A673 (cell line): ENCODE results near the gene HMGB2. TPM values are rescaled to one million over a fixed set of nuclear protein-coding genes. Genes with fewer than 3 reads are reported as not detected.

ENCODE experiments used
- BruUV-seq: library from RNA; stranded (reverse); fragments of 400-500 nt; replicated peaks from 2 replicates; lab custom pipeline; 2021; lab: Mats Ljungman, UMichigan
- CTCF ChIA-PET: fragments of 300-600 bp; sonication (Branson Sonifier 250); formaldehyde crosslinking; loops from one replicate; lab custom pipeline; 2022; ENCODE audit warnings: antibody characterized with exemption; lab: Charles Lee
- POLR2A ChIA-PET: fragments of 300-600 bp; sonication (Branson Sonifier 250); formaldehyde crosslinking; loops from one replicate; lab custom pipeline; 2022; ENCODE audit warnings: antibody characterized with exemption; ENCODE audit not compliant: low non-redundant PET; lab: Charles Lee
- DNase-seq: peaks from one replicate; pipeline ENCODE4 v3.0.0-alpha.2; 2015; ENCODE audit warnings: low spot score
- H3K27ac ChIP-seq: fragments of 200-600 bp; sonication (generic); 2 replicates; pipeline ENCODE4 v1.5.1; 2016; ENCODE audit warnings: mixed run types, low read depth, mild to moderate bottlenecking, mixed read lengths, antibody characterized with exemption, low read length; ENCODE audit not compliant: poor library complexity, severe bottlenecking
- H3K27me3 ChIP-seq: fragments of 200-600 bp; sonication (generic); replicated peaks from 2 replicates; pipeline ENCODE4 v1.6.1; 2017; ENCODE audit warnings: mixed run types, low read depth, mild to moderate bottlenecking, mixed read lengths, antibody characterized with exemption, low read length; ENCODE audit not compliant: insufficient read depth, poor library complexity
- H3K36me3 ChIP-seq: fragments of 200-600 bp; sonication (generic); 2 replicates; pipeline ENCODE4 v1.6.1; 2016; ENCODE audit warnings: mixed run types, mild to moderate bottlenecking, mixed read lengths, antibody characterized with exemption, low read length; ENCODE audit not compliant: insufficient read depth, poor library complexity, severe bottlenecking
- H3K4me1 ChIP-seq: fragments of 200-600 bp; sonication (generic); 2 replicates; pipeline ENCODE4 v1.6.1; 2017; ENCODE audit warnings: mixed run types, mild to moderate bottlenecking, mixed read lengths, antibody characterized with exemption, low read length; ENCODE audit not compliant: insufficient read depth, poor library complexity, severe bottlenecking
- H3K4me3 ChIP-seq: fragments of 200-600 bp; sonication (generic); 2 replicates; pipeline ENCODE4 v1.5.1; 2016; ENCODE audit warnings: low read depth, mixed run types, mild to moderate bottlenecking, mixed read lengths, low read length; ENCODE audit not compliant: poor library complexity, severe bottlenecking
- H3K9me3 ChIP-seq: fragments of 200-600 bp; sonication (generic); 2 replicates; pipeline ENCODE4 v1.6.1; 2016; ENCODE audit warnings: mixed run types, low read depth, mild to moderate bottlenecking, mixed read lengths, antibody characterized with exemption, low read length; ENCODE audit not compliant: poor library complexity, severe bottlenecking
- CTCF ChIP-seq: fragments of 300-800, 200-600 bp; sonication (generic); conservative IDR thresholded peaks from 2 replicates; pipeline ENCODE4 v1.5.1; 2017; ENCODE audit warnings: low read depth, mild to moderate bottlenecking, antibody characterized with exemption, low read length, moderate library complexity, mixed read lengths
- EZH2 ChIP-seq: fragments of 200-600 bp; sonication (generic); IDR thresholded peaks from 2 replicates; pipeline ENCODE4 v1.6.1; 2017; ENCODE audit warnings: borderline replicate concordance, low read depth, mild to moderate bottlenecking, mixed read lengths, antibody characterized with exemption, low read length; ENCODE audit not compliant: poor library complexity, severe bottlenecking
- intact Hi-C: fragments of 100-400 bp; cut with micrococcal nuclease; formaldehyde crosslinking; loops from one replicate; pipeline ENCODE4 v1.10.0; 2022; ENCODE audit not compliant: unreplicated experiment
- total RNA-seq: library from RNA; stranded (reverse); gene quantifications from 2 replicates; pipeline ENCODE4 v1.2.3, GENCODE V29; 2021

The HMGB2 gene
- total RNA-seq, 1 experiment from 2014 or later = 392 TPM

- Histone ChIP-seq H3K27me3 (no peaks in the 10 kb centered on the region), H3K27ac (peak overlapping the region; percentile 99), H3K9me3 (no peaks in the 10 kb centered on the region), H3K4me3 (peak overlapping the region; percentile 93), H3K36me3 (peaks cover 46% of the 10 kb centered on the region), H3K4me1 (peaks cover 31% of the 10 kb centered on the region)
- peak; percentile 58 for DNase-seq
- BruUV-seq = no TSS peak
- intact Hi-C loops = loop anchor here (1.0 to 10.0 kb wide), 3 partner anchors 37 to 981 kb away; partner anchors contain the start of gene SAP30
- ChIA-PET POLR2A (interaction anchor here (1.0 to 1.1 kb wide), 2 partner anchors 37 to 45 kb away, joined by 3 to 11 read pairs; partner anchors contain the start of gene SAP30), CTCF (no interaction called here)
- TF ChIP-seq EZH2 (no peak), CTCF (no peak)
Observed at GRCh38 chr4:173333658-173334084, 487 bp downstream of the HMGB2 start.

- DNase-seq = no peak
- no peak for TF ChIP-seq EZH2
- no peak for TF ChIP-seq CTCF
- H3K4me3 ChIP-seq = peak overlapping the region; percentile 93
- no peaks in the 10 kb centered on the region for H3K27me3 ChIP-seq
- peaks cover 29% of the 10 kb centered on the region for H3K4me1 ChIP-seq
- peaks cover 52% of the 10 kb centered on the region for H3K36me3 ChIP-seq
- peak overlapping the region; percentile 99 for H3K27ac ChIP-seq
- no peaks in the 10 kb centered on the region for H3K9me3 ChIP-seq
- intact Hi-C loops = loop anchor here (10.0 kb wide), 1 partner anchor 982 kb away; no protein-coding TSS in a partner anchor
- CTCF ChIA-PET = interaction anchor here (0.5 kb wide), 1 partner anchor 320 kb away, joined by 7 read pairs; no protein-coding TSS in a partner anchor
- no TSS peak for BruUV-seq
- POLR2A ChIA-PET = no interaction called here
Observed at GRCh38 chr4:173332963-173333657, 1.0 kb downstream of the HMGB2 start.

GRCh38 chr4:173332021-173332487 is 2.1 kb downstream of the HMGB2 start:
- intact Hi-C loops = loop anchor here (10.0 kb wide), 1 partner anchor 983 kb away; no protein-coding TSS in a partner anchor
- peaks cover 62% of the 10 kb centered on the region for H3K36me3 ChIP-seq
- H3K4me1 ChIP-seq = peaks cover 29% of the 10 kb centered on the region
- no peaks in the 10 kb centered on the region for H3K27me3 ChIP-seq
- ChIA-PET POLR2A (no interaction called here), CTCF (interaction anchor here (0.6 to 2.5 kb wide), 2 partner anchors 30 to 38 kb away, joined by 5 to 7 read pairs; partner anchors contain the start of gene SAP30)
- no peaks in the 10 kb centered on the region for H3K9me3 ChIP-seq
- DNase-seq = no peak
- H3K27ac ChIP-seq = peak overlapping the region; percentile 99
- H3K4me3 ChIP-seq = peak overlapping the region; percentile 93
- no TSS peak for BruUV-seq
- TF ChIP-seq CTCF (no peak), EZH2 (no peak)
